Fibroblast of mammary gland (primary cell): ENCODE data around the gene PCA3.

Experiments
- DNase-seq: peaks from one replicate; pipeline ENCODE4 v3.0.0-alpha.2; 2010; ENCODE audit warnings: low read depth
- H3K4me3 ChIP-seq: 2 replicates; pipeline ENCODE4 v1.5.1; 2011; ENCODE audit warnings: low read depth, mild to moderate bottlenecking, low read length, moderate library complexity; ENCODE audit not compliant: control insufficient read depth
- TF ChIP-seq, protein P1 (sequence below): conservative IDR thresholded peaks from 2 replicates; pipeline ENCODE4 v1.5.1; 2011; ENCODE audit warnings: low read depth, low read length, inconsistent platforms; ENCODE audit not compliant: control insufficient read depth, insufficient read depth

Gene PCA3

GRCh38 chr9:76793784-76794431, 29.7 kb downstream of the PCA3 start:
- H3K4me3 ChIP-seq: no peak overlapping the region
- no peak for DNase-seq
- TF ChIP-seq, protein P1, sequence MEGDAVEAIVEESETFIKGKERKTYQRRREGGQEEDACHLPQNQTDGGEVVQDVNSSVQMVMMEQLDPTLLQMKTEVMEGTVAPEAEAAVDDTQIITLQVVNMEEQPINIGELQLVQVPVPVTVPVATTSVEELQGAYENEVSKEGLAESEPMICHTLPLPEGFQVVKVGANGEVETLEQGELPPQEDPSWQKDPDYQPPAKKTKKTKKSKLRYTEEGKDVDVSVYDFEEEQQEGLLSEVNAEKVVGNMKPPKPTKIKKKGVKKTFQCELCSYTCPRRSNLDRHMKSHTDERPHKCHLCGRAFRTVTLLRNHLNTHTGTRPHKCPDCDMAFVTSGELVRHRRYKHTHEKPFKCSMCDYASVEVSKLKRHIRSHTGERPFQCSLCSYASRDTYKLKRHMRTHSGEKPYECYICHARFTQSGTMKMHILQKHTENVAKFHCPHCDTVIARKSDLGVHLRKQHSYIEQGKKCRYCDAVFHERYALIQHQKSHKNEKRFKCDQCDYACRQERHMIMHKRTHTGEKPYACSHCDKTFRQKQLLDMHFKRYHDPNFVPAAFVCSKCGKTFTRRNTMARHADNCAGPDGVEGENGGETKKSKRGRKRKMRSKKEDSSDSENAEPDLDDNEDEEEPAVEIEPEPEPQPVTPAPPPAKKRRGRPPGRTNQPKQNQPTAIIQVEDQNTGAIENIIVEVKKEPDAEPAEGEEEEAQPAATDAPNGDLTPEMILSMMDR: no peak

- H3K4me3 ChIP-seq: no peak overlapping the region
- TF ChIP-seq, protein P1: no peak
- no peak for DNase-seq
Measured at GRCh38 chr9:76796296-76796695, 32.1 kb downstream of the PCA3 start.

- TF ChIP-seq, protein P1: no peak
- no peak for DNase-seq
- no peak overlapping the region for H3K4me3 ChIP-seq
Measured at GRCh38 chr9:76798527-76798926, 34.3 kb downstream of the PCA3 start.

DNA sequence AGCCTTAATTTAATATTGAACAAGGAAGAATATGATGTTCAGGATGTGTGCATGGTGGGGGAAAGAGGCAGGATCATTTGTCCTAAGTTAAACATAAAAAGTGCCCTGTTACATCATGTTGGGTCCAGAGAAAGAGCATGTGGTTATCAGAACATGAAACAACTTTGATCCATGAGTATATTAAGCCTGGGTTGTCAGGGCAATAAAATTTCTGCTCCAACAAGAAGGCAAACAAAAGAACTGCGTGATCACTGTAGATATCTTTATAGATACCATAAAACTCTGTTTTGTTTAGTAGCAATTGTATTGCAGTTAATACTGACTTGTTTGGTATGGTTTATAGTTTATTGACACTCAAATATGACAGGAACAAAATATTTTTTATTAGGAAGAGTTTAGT, 35.2 kb downstream of the PCA3 start:
- no peak overlapping the region for H3K4me3 ChIP-seq
- TF ChIP-seq, protein P1: no peak
- DNase-seq: no peak

DNA sequence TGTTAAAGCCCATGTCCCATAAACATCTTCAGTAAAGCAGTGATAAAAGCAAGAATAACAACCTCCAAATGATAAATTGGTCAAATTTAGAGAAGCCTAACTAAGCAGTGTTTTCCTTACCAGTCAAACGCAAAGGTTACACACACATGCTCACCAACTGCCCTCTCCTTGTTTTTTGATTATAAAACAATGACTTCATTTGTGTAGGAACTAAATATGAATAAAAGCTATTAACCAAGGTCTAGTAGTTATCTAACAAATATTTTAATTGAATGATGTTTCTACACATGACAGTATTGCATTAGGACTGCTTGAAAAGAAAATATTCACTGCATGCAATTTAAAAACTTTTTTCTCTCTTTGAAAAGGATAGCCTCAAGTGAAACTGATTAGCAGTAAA, 36.7 kb downstream of the PCA3 start:
- TF ChIP-seq, protein P1: no peak
- DNase-seq: no peak
- no peak overlapping the region for H3K4me3 ChIP-seq

- TF ChIP-seq, protein P1: no peak
- H3K4me3 ChIP-seq: no peak overlapping the region
- no peak for DNase-seq
Measured at GRCh38 chr9:76803083-76803482, 38.8 kb downstream of the PCA3 start.

DNA sequence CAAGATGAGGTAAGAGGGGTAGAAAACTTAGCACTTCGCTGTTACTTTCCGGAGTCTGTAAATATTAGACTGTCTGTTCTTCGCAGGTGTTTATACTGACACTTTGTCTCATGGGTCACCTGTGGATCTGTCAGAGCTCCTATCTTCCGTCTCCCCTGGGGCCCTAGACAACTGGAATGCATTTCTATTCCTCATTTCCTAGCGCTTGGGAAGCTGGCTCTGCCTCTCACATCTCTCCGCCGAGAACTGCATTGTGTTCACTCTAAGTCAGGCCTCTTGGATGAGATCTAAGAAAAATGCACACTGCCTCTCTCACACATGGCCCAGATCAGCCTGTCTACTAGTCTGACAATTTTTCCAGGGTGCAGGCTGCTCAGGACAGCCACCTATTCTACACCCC, 39.5 kb downstream of the PCA3 start:
- no peak for DNase-seq

More for the DNA sequence above, 39.5 kb downstream of the PCA3 start:
- no peak overlapping the region for H3K4me3 ChIP-seq
- TF ChIP-seq, protein P1: no peak
